AG09319 (cell line): ENCODE measurements around the gene PAX8.

Experiments used
- DNase-seq: peaks from one replicate; pipeline ENCODE4 v3.0.0-alpha.2; 2010; ENCODE audit warnings: low read depth; ENCODE audit errors: extremely low read depth
- CTCF ChIP-seq: IDR thresholded peaks from 2 replicates; pipeline ENCODE4 v1.5.1; 2011; ENCODE audit warnings: low read depth, mild to moderate bottlenecking, inconsistent platforms, low read length, moderate library complexity

Gene PAX8

GRCh38 chr2:113228991-113229716 lies 49.6 kb downstream of the PAX8 start:
- no peak for TF ChIP-seq CTCF

GRCh38 chr2:113228351-113228750 lies 50.4 kb downstream of the PAX8 start:
- DNase-seq: no peak
- no peak for TF ChIP-seq CTCF

More at GRCh38 chr2:113228991-113229716, 49.6 kb downstream of the PAX8 start:
- no peak for DNase-seq

- TF ChIP-seq CTCF: no peak
- no peak for DNase-seq
Observed at GRCh38 chr2:113227698-113228097, 51.0 kb downstream of the PAX8 start.

GRCh38 chr2:113227290-113227689 lies 51.4 kb downstream of the PAX8 start:
- no peak; the same call in 1 of the 2 replicates for TF ChIP-seq CTCF
- DNase-seq: no peak

- no peak for TF ChIP-seq CTCF
- DNase-seq: no peak
Observed at GRCh38 chr2:113226462-113226861, 52.3 kb downstream of the PAX8 start.

GRCh38 chr2:113225263-113226259 lies 53.2 kb downstream of the PAX8 start:
- DNase-seq: no peak
- no peak for TF ChIP-seq CTCF
